Adrenal gland (tissue), 19 donors: ENCODE results near the gene TRPC6. TPM values are rescaled to one million over a fixed set of nuclear protein-coding genes. Genes with fewer than 3 reads are reported as not detected.
A peak's percentile ranks its signal among the peaks of the same experiment; 100 is the strongest.

Experiments used
- DNase-seq, 7 donors: peaks; one replicate each; pipeline ENCODE4 v3.0.0-alpha.2; 2019 to 2020
- H3K27ac ChIP-seq, 5 donors: fragments of 200-600 bp; sonication (generic) in 4 of 5; 1 replicate in 3 of 5; 2 replicates in 2 of 5; pipeline versions ENCODE4 v1.5.1 to v1.8.0; 2016 to 2020; ENCODE audit warnings: mild to moderate bottlenecking in 1 of 5
- H3K27me3 ChIP-seq: fragments of 200-600 bp; 2 replicates; pipeline ENCODE4 v1.8.0; 2021
- H3K36me3 ChIP-seq, 2 donors: fragments of 200-600 bp; replicated peaks in 1 of 2; 1 replicate in 1 of 2; 2 replicates in 1 of 2; pipeline versions ENCODE4 v1.5.1 to v1.8.0; 2018 to 2022
- H3K4me1 ChIP-seq, 2 donors: fragments of 200-600 bp; replicated peaks in 1 of 2; 1 replicate in 1 of 2; 2 replicates in 1 of 2; pipeline versions ENCODE4 v1.5.1 to v1.8.0; 2018 to 2021
- H3K4me3 ChIP-seq, 4 donors: fragments of 200-600 bp; sonication (generic) in 3 of 4; one replicate each; pipeline ENCODE4 v1.5.1; 2016 to 2018
- H3K9me3 ChIP-seq, 3 donors: fragments of 200-600 bp; sonication (generic) in 1 of 3; replicated peaks in 1 of 3; 1 replicate in 2 of 3; 2 replicates in 1 of 3; pipeline versions ENCODE4 v1.5.1 to v1.8.0; 2016 to 2021
- POLR2A ChIP-seq, 2 donors: fragments of 450-650 bp; IDR thresholded peaks; one replicate each; pipeline ENCODE4 v1.6.1; 2017; ENCODE audit warnings: antibody characterized with exemption in 2 of 2, mild to moderate bottlenecking in 2 of 2, moderate library complexity in 1 of 2
- WGBS, 4 donors: extraction: QIAGEN DNeasy Blood & Tissue Kit in 2 of 4; methylation state at CpG; one replicate each; pipeline versions ENCODE4 v1.1.5 to v1.1.7; 2013 to 2017; 5-methylcytosine and 5-hydroxymethylcytosine counted together
- intact Hi-C, 2 donors: fragments of 100-400 bp; cut with DNase I; formaldehyde crosslinking; loops; one replicate each; pipeline versions ENCODE4 v1.14.1 to v1.15.0; 2022 to 2023
- long read RNA-seq, 10 donors: library from polyadenylated mRNA in 3 of 10; unstranded in 2 of 10; stranded (forward) in 1 of 10; transcript quantifications; one replicate each; pipeline ENCODE4 v2.0.0 and lab custom pipeline, GENCODE V29; 2021 to 2026
- polyA plus RNA-seq, 3 donors: library from polyadenylated mRNA; stranded (reverse); fragments of 200-250 nt in 2 of 3; fragments of 350-450 nt in 1 of 3; fragmentation: Illumina TruSeq in 1 of 3; extraction: RNeasy Lipid Tissue Mini Kit (QIAGEN cat#74804) in 1 of 3; gene quantifications; one replicate each; pipeline ENCODE4 v1.2.3, GENCODE V29; 2013 to 2014
- total RNA-seq, 9 donors: library from RNA; depleted of rRNA in 4 of 9; stranded (reverse); fragments of >200 nt in 4 of 9; fragments of 120-200 nt in 1 of 9; fragmentation: NEBNext Ultra II Directional in 1 of 9; extraction: Animal tissue kit (Norgen Biotek cat#: 25700) in 1 of 9; gene quantifications; one replicate each; pipeline versions ENCODE4 v1.1.0 to v1.2.4, GENCODE V29; 2013 to 2023
- TF ChIP-seq, protein P1 (sequence below), 6 experiments: fragments of 450-650 bp in 4 of 6; fragments of 200-600 bp in 2 of 6; sonication (generic) in 1 of 6; IDR thresholded peaks; 1 replicate in 5 of 6; 2 replicates in 1 of 6; pipeline versions ENCODE4 v1.5.1 to v1.8.0; 2016 to 2021; ENCODE audit warnings: antibody characterized with exemption in 6 of 6, mild to moderate bottlenecking in 2 of 6, moderate library complexity in 1 of 6
- donor health status: healthy with polysubstance abuse.
- donor health status: Bipolar disorder and iron deficiency.
- donor health status: DM: yes; HTN: yes; CAD: no.
- donor health status: DM: no; HTN: no; CAD: no.
- donor health status: DM: no; HTN: no; CAD: no.
- donor health status: DM: yes; HTN: yes; CAD: no.

TRPC6 gene
- total RNA-seq (1 to 10 TPM in 1 of 9 donors, under 1 TPM in 7, not detected in 1; 0.32 to 2.8 (median 0.56) TPM), polyA plus RNA-seq (under 1 TPM; 0.24 to 0.61 (median 0.26) TPM)
- long read RNA-seq, donor 1: 0 reads
- long read RNA-seq, donor 2: 0 reads
- long read RNA-seq, donor 3: 0 reads
- long read RNA-seq, donor 4: 0 reads
- long read RNA-seq, donor 5: 0 reads
- long read RNA-seq, donor 6: 0 reads
- long read RNA-seq, donor 7: 0 reads
- long read RNA-seq, donor 8: 0 reads
- long read RNA-seq, donor 9: 0 reads
- long read RNA-seq, donor 10: 0 reads

DNA sequence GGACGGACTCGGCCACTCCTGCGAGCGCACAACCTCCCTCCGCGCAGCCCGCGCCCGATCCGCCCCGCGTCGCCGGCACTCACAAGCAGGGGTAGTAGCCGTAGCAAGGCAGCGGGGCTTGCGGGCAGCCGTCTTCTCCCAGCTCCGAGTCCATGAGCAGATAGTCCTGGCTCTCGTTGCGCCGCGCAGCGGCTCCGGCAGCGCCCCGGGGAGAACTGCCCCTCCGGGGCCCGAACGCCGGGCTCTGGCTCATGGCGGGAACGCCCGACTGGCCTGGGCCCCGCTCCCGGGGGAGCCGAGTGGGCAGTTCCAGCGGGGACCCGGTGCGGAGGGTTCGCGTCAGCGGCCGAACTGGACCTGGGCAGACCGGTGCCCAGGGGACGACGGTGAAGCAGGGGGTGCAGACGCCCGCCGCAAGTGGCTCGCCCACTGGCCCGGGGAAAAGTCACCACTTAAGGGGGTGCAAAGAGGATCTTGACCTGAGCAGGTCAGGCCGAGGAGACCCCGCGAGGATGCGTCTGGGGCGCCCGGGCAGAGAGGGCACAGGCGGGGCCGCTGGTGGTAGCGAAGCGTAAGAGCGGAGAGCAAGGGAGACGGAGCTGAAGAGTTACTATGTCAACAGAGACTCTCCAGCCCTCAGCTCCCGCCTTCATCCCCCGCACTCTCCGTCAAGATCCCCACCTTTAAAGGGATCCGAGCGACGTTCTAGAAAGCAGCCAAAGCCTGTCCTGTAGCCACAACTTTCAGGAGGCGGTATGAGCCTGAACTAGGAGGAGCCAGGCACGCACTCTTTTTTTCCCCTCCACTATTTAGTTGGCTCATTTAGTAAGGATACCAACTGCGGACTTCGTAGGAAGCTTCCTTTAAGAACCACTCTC lies at the start of gene TRPC6:
Gene TRPC6 (minus strand): TSS at position 757 of the 878 bp plus-strand sequence. CDS start 504 bp downstream, at position 253.
- 1 to 4% (median 2%) methylated on average over 37 to 74 of the region's 74 CpGs for WGBS, 4 donors
- intact Hi-C loops: no loop called here
- Histone ChIP-seq H3K36me3 (no peaks in the 10 kb centered on the region), H3K9me3 (no peaks in the 10 kb centered on the region), H3K27me3 (peaks cover 18% of the 10 kb centered on the region), H3K4me3 (peak within 1 kb of the TSS in 2 of 4 donors; percentile 15 to 46), H3K4me1 (no peaks in the 10 kb centered on the region), H3K27ac (no peak within 1 kb of the TSS)
- DNase-seq: no peak
- TF ChIP-seq, protein P1, sequence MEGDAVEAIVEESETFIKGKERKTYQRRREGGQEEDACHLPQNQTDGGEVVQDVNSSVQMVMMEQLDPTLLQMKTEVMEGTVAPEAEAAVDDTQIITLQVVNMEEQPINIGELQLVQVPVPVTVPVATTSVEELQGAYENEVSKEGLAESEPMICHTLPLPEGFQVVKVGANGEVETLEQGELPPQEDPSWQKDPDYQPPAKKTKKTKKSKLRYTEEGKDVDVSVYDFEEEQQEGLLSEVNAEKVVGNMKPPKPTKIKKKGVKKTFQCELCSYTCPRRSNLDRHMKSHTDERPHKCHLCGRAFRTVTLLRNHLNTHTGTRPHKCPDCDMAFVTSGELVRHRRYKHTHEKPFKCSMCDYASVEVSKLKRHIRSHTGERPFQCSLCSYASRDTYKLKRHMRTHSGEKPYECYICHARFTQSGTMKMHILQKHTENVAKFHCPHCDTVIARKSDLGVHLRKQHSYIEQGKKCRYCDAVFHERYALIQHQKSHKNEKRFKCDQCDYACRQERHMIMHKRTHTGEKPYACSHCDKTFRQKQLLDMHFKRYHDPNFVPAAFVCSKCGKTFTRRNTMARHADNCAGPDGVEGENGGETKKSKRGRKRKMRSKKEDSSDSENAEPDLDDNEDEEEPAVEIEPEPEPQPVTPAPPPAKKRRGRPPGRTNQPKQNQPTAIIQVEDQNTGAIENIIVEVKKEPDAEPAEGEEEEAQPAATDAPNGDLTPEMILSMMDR (IDR thresholded peaks at IDR 0.05): no peak
- TF ChIP-seq POLR2A (IDR thresholded peaks at IDR 0.05): no peak

DNA sequence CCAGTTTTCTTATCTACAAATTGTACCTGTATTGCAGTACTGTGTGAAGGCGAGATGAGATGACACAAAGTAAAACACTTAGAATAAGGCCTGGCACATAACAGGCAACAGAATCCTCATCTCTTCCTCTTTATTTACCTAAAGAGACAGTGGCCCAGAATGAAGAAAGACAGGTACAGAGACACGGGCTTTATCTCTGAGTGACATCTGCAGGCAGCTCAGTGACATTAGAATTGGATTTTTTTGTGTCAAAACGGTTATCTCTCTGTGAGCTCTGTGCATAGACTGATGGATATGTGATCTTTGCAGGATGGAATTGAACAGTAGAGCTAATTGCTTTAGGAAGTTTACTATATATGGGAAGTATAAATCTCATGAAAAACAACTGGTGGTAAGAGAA lies 36.2 kb upstream of the TRPC6 start:
- Histone ChIP-seq H3K4me3 (no peak overlapping the region), H3K36me3 (no peaks in the 10 kb centered on the region), H3K9me3 (no peaks in the 10 kb centered on the region), H3K27me3 (no peaks in the 10 kb centered on the region), H3K4me1 (no peaks in the 10 kb centered on the region), H3K27ac (no peak overlapping the region)
- no peak for DNase-seq
- WGBS, 4 donors: 29 to 51% (median 38%) methylated on average over 3 of the region's 3 CpGs
- TF ChIP-seq POLR2A (IDR thresholded peaks at IDR 0.05): no peak
- TF ChIP-seq, protein P1 (IDR thresholded peaks at IDR 0.05): no peak
- intact Hi-C loops: no loop called here

DNA sequence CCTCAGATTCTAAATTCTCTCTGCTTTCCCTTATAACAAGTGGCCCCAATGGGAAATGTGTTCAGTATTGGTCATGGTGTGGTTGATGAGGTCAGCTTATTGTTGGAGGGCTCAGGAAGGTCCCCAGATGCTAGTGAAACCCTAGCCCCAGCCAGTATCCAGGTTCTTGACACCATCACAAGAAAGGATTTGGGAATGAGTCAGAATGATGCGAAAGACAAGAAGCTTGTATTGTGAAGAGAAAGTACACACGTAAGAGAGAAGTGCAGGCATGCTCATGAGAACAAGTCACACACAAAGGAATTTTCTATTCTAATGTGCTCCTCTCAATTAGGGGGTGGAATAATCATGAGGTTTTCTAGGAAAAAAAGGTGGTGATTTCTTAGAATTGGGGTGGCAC lies 34.9 kb upstream of the TRPC6 start:
- Histone ChIP-seq H3K27ac (no peak overlapping the region), H3K36me3 (no peaks in the 10 kb centered on the region), H3K4me3 (no peak overlapping the region), H3K27me3 (no peaks in the 10 kb centered on the region), H3K9me3 (no peaks in the 10 kb centered on the region), H3K4me1 (no peaks in the 10 kb centered on the region)
- intact Hi-C loops: no loop called here
- no peak for TF ChIP-seq POLR2A (IDR thresholded peaks at IDR 0.05)
- TF ChIP-seq, protein P1 (IDR thresholded peaks at IDR 0.05): no peak
- WGBS, 4 donors: 83 to 93% (median 89%) methylated on average over 2 of the region's 2 CpGs
- DNase-seq: no peak

DNA sequence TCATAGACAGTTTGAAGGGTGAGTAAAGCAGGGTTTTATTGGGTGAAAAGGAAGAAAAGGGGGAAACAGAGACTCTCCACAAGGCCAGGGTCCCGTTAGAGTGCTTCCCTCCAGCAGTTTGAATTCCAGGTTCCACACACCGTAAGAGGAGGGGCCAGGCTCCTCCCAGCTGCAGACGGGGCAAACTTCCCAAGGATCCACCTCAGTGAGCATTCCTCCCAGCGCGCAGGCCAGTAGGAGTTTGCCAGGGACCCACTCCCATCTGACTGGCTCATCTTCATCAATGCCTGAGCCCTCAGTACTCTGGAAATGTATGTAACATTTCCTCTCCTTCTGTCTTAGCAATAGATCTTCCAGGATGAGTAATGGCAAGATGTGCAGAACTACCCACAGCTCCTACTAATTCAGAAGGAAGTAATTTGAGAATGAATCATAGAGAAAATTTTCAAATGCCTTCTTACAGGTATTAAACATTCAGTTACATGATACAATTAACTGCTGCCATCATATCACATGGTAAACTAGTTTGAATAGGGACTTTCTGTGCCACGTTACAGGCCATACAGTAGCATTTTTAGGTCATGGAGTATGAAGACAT lies 34.0 kb upstream of the TRPC6 start:
- no peak overlapping the region for H3K27ac ChIP-seq
- intact Hi-C loops: no loop called here
- no peak for DNase-seq
- H3K4me3 ChIP-seq: no peak overlapping the region
- no peak for TF ChIP-seq POLR2A (IDR thresholded peaks at IDR 0.05)
- TF ChIP-seq, protein P1 (IDR thresholded peaks at IDR 0.05): no peak
- H3K9me3 ChIP-seq: no peaks in the 10 kb centered on the region
- H3K36me3 ChIP-seq: no peaks in the 10 kb centered on the region
- WGBS, 4 donors: 37 to 54% (median 45%) methylated on average over 5 to 6 of the region's 6 CpGs
- no peaks in the 10 kb centered on the region for H3K4me1 ChIP-seq
- no peaks in the 10 kb centered on the region for H3K27me3 ChIP-seq
